Activated CD4-positive, alpha-beta T cell treated with anti-CD3 and anti-CD28 coated beads for 24 hours (primary cell): ENCODE data around the gene LRRC46.

Experiments used
- DNase-seq, 2 donors: peaks; one replicate each; pipeline ENCODE4 v3.0.0-alpha.2; 2020; ENCODE audit warnings: low read depth in 2 of 2

The LRRC46 gene

DNA sequence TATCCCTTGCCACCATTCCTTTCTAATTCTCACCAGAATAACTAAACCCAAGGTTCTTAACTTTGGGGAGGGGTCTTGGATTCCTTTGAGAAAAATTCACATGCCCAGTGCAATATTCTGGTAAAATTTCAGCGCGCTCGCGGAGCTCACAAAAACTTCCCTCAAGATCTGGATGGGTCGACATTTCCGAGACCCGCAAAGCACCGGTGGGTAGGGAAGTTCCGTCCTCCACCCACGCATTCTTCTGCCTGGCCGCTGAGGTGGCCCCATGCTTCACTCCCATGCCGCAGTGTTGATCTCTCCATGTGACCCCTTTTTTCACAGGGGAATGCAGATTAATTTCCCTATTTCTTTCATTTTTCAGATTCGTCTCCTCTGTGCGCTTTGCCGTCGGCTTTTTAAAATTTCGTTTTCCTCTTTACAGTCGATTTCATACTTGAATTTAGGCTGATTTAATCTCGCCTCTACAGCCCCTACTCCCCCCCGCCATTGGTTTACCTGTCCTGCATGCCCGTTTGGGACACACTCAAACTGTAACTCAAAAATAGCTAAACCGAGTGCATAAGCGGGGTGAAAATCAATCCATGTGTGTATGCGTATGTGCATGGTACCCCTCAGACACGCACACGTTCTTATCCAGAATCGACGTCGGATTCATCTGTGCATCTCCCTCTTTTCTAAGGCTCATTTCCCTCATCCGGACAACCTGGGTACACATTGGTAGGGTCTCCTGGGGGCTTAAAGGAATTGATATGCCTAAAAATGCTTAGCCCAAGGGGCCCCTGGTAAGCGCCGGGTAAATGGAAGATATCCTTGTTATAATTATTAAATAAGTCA is 20.9 kb downstream of the LRRC46 start:
- DNase-seq, result no peak

DNA sequence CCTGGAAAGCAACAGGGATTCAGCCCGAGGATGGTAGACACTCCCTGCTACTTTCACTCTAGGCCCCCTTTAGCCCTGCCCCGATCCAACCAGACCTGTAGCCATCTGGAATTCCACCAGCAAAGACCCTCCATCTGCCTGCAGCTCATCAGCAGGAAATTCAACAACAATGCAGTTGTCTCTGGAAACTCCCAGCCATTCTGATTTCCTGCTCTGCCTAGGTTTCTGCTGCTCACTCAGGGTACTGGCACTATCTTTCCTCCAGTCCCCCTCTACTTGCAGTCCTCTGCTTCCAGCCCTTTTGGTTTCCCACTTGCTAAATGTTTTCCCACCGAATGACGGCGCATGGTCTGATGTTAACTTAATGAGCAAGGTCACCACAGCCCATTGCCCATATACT is 22.1 kb downstream of the LRRC46 start:
- no peak for DNase-seq

GRCh38 chr17:47855737-47856136 is 24.3 kb downstream of the LRRC46 start:
- no peak for DNase-seq

- no peak for DNase-seq
These were observed 25.4 kb downstream of the LRRC46 start for GRCh38 chr17:47856830-47857229.

DNA sequence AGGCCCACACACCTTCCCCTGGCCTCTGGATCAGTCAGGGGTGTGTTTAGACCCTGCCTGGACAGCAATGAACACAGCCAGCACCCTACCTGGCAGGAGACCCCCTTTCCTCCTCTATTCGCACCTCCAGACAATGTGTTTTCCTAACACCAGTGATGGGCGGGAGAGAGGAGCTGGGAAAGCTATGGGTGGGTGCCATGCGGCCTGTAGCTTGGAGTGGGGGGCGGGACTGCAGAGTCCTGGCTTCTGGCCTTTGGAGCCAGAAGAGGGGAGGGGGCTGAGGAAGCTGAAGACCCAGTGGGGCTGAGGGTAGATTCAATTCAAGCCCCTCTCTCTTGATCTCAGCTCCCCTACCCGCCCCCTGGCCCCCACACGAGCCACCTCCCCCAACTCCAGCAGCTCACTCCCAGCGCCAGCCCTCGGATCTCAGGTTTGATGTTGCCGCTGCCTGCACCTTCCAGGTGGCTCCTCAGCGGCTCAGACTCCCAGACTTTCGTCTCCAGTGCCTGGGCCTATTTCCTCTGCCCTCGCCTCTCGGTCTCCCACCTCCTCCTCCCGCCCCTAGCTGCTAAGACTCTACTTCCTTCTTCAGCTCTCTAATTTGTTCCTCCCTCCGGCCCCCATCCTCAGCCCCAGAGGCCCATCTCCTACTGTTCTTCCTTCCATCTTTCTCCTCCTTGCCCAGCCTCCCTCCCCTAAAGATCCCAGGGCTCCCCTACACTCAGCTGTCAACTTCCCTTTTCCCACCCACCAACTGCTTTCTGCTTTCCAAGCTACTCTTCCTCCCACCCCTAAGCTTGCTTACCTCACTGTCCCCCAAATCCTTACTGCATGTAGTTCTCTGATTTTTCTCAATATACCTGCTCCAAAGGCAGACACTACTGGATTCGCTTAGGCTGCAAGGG is 26.3 kb downstream of the LRRC46 start:
- no peak for DNase-seq

DNA sequence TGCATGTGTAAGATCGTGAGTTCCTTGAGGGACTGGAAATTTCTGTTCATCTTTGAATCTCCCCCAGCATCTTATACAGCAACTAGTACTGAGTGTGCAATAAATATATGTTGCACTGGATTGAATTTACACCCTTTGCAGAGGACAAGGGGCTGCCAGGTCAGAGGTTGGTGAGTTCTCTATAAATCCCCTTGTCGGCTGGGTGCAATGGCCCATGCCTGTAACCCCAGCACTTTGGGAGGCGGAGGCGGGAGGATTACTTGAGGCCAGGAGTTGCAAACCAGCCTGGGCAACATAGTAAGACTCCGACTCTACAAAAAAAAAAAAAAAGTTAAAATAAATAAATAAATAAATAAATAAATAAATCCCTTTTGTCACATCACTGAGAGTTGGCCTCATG is 28.9 kb downstream of the LRRC46 start:
- DNase-seq, result no peak

- DNase-seq, result no peak
These were observed 31.4 kb downstream of the LRRC46 start for GRCh38 chr17:47862621-47863440.

DNA sequence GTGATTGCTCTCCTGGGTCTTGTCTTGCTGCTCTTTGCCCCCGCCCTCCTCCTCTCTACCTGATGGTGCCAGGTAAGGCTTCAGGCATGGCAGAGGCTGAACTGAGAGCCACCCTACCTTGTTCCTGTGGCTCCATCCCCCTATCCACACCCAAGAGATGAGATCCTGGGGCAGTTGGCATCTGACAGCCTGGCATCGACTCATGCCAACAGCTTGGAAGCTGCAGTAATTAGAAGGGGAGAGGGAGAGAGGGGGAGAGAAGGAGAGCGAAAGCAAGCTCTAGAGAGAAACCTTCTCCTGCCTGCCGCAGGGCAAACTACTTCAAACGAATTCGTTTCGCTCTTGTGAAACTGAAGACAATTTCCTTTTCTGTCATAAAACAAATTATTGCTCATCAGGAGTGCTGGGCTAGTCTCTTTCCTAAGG is 33.3 kb downstream of the LRRC46 start:
- no peak for DNase-seq

GRCh38 chr17:47866941-47867340 is 35.5 kb downstream of the LRRC46 start:
- DNase-seq, result no peak

- DNase-seq, result no peak
These were observed 36.5 kb downstream of the LRRC46 start for GRCh38 chr17:47867813-47868533.

GRCh38 chr17:47869114-47869513 is 37.6 kb downstream of the LRRC46 start:
- no peak for DNase-seq

- DNase-seq, result no peak
These were observed 38.6 kb downstream of the LRRC46 start for GRCh38 chr17:47870056-47870455.

DNA sequence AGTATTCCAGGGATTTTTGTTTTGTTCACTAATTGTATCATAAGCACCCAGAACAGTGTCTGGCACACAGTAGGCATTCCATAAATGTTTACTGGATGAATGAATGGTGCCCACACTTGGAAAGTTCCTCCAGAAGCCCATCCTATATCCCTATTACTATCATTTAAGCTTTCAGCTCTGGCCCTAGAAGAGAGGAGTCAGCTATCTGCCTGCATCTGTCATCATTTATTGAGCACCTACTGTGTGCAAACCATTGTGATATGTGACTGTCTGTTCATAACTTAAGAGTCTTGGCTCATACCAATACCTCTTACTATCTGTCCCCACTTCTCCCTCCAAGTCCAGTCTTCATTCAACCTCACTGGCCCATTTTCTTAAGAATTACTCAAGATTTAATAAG is 39.6 kb downstream of the LRRC46 start:
- DNase-seq, result no peak

- DNase-seq, result no peak
These were observed 40.7 kb downstream of the LRRC46 start for GRCh38 chr17:47872019-47872650.

GRCh38 chr17:47872651-47873161 is 41.2 kb downstream of the LRRC46 start:
- no peak for DNase-seq

GRCh38 chr17:47873200-47874090 is 42.0 kb downstream of the LRRC46 start:
- no peak for DNase-seq

DNA sequence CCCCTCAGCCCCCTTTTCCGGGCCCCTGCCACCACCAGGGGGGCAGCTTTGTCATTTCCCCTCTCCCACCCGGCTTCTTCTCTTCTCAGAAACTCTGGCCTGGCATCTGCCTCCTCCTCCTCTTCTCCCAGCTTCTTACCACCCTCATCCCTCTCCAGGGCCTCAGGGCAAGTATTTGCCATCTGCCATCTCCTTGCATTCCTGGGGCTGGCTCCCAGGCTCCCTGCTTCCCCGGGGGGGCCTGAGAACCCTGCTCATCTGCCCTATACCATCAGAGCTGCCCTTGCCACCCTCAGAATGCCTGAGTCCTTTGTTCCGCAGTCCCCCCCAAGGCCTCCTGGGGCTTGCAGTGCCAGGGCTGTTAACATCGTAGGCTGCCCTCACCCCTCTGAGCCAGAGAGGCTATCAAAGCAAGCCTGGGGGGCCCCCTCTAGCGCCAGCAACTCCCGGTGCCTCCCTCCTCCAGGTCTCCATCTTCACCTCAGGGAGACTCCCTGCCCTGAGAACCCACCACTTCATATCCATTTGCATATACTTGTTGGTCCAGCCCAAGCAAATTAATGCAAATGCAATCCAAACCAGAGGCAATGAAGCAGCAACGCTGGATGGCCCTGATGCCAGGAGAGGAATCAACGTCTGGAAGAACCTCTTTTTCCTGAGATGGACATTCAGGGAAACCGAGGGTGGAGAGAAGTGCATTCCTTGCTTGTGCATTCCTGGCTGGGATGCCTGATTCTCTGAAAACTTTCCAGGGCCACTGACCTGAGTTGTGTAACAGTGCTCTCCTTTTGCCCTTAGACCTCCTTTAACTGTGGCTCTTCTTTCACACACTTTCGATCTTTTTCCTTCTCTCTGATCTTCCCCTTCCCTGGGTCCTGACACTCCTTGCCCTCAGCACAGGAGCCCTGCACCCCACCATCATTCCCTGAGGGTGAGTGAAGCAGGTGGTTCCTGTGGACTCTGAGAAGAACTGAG is 43.8 kb downstream of the LRRC46 start:
- no peak for DNase-seq

GRCh38 chr17:47877368-47878034 is 46.0 kb downstream of the LRRC46 start:
- DNase-seq, result no peak
